PFSK-1 (cell line): ENCODE data around the gene MATN4.

ENCODE experiments used
- FOXP2 ChIP-seq: optimal IDR thresholded peaks from 2 replicates; pipeline ENCODE3; 2011; ENCODE audit warnings: borderline replicate concordance, control low read depth, inconsistent platforms; ENCODE audit not compliant: insufficient read depth; ENCODE audit errors: extremely low read length, extremely low read depth
- POLR2AphosphoS5 ChIP-seq: IDR thresholded peaks from 2 replicates; pipeline ENCODE4 v1.6.1; 2012; ENCODE audit warnings: low read depth, mild to moderate bottlenecking, control low read depth, low read length, moderate library complexity
- REST ChIP-seq, 2 experiments: IDR thresholded peaks; 2 replicates each; pipeline versions ENCODE4 v1.6.1 to v1.8.0; 2011 to 2012; ENCODE audit warnings: low read depth in 2 of 2, low read length in 2 of 2, control low read depth in 1 of 2, inconsistent platforms in 1 of 2, mild to moderate bottlenecking in 1 of 2, moderate library complexity in 1 of 2; ENCODE audit not compliant: insufficient read depth in 1 of 2
- SIN3A ChIP-seq: IDR thresholded peaks from 2 replicates; pipeline ENCODE4 v1.6.1; 2012; ENCODE audit warnings: mild to moderate bottlenecking, low read length, moderate library complexity, borderline replicate concordance; ENCODE audit not compliant: insufficient read depth
- TAF1 ChIP-seq: IDR thresholded peaks from 2 replicates; pipeline ENCODE4 v1.6.1; 2012; ENCODE audit warnings: low read length, control low read depth, borderline replicate concordance; ENCODE audit not compliant: insufficient read depth

MATN4 gene

GRCh38 chr20:45339084-45339483 is 31.0 kb upstream of the MATN4 start:
- no peak for TF ChIP-seq REST (IDR thresholded peaks at IDR 0.05; ENCODE audit: insufficient read depth in 1 of 2, low read depth in 2 of 2, low read length in 2 of 2)
- no peak for TF ChIP-seq SIN3A
- TF ChIP-seq FOXP2, result no peak
- TF ChIP-seq TAF1, result no peak
- TF ChIP-seq POLR2AphosphoS5, result no peak

- TF ChIP-seq REST (IDR thresholded peaks at IDR 0.05; ENCODE audit: insufficient read depth in 1 of 2, low read depth in 2 of 2, low read length in 2 of 2), result no peak
- TF ChIP-seq FOXP2, result no peak
- TF ChIP-seq SIN3A, result no peak
- TF ChIP-seq TAF1, result no peak
- TF ChIP-seq POLR2AphosphoS5, result no peak
Observed at GRCh38 chr20:45338121-45339030, 30.3 kb upstream of the MATN4 start.

GRCh38 chr20:45337367-45338120 is 29.4 kb upstream of the MATN4 start:
- TF ChIP-seq POLR2AphosphoS5 (no peak), FOXP2 (no peak), REST (IDR thresholded peaks at IDR 0.05; ENCODE audit: insufficient read depth in 1 of 2, low read depth in 2 of 2, low read length in 2 of 2) (no peak), TAF1 (no peak), SIN3A (no peak)

GRCh38 chr20:45336530-45337366 is 28.6 kb upstream of the MATN4 start:
- no peak for TF ChIP-seq FOXP2
- TF ChIP-seq SIN3A, result no peak
- no peak for TF ChIP-seq REST (IDR thresholded peaks at IDR 0.05; ENCODE audit: insufficient read depth in 1 of 2, low read depth in 2 of 2, low read length in 2 of 2)
- TF ChIP-seq TAF1, result no peak
- TF ChIP-seq POLR2AphosphoS5, result no peak
